GM12878 (cell line): ENCODE measurements around the gene F7. TPM values are rescaled to one million over a fixed set of nuclear protein-coding genes. Genes with fewer than 3 reads are reported as not detected.
"Not testable (repeated sequence)": the region's sequence is repeated elsewhere in the genome, so short reads cannot be mapped to it uniquely, and the experiment has no call there.

Experiments used
- ATAC-seq: fragments of 200-7000 bp; cut with Tn5 transposase; 3 replicates; pipeline ENCODE4 v1.9.1; 2020; ENCODE audit warnings: mild to moderate bottlenecking, moderate library complexity
- BruUV-seq: library from RNA; stranded (reverse); fragments of 400-500 nt; replicated peaks from 2 replicates; lab custom pipeline; 2021; lab: Mats Ljungman, UMichigan
- CTCF ChIA-PET: fragments of 300-600 bp; sonication (Branson Sonifier 250); formaldehyde crosslinking; extraction: SDS; loops from one replicate; lab custom pipeline; 2021; ENCODE audit warnings: inconsistent platforms; lab: Yijun Ruan, JAX
- POLR2A ChIA-PET: fragments of 350-600 bp; formaldehyde crosslinking; extraction: SDS; loops from one replicate; lab custom pipeline; 2021; ENCODE audit warnings: inconsistent platforms; lab: Charles Lee
- RAD21 ChIA-PET: fragments of 300-600 bp; sonication (Branson Sonifier 250); formaldehyde crosslinking; loops from one replicate; lab custom pipeline; 2023; ENCODE audit warnings: antibody characterized with exemption; ENCODE audit not compliant: unreplicated experiment; lab: Charles Lee
- SMC1A ChIA-PET: fragments of 300-600 bp; sonication (Branson Sonifier 250); formaldehyde crosslinking; loops from one replicate; lab custom pipeline; 2023; ENCODE audit not compliant: unreplicated experiment, uncharacterized antibody; lab: Charles Lee
- DNase-seq: peaks from one replicate; pipeline ENCODE4 v3.0.0-alpha.2; 2011; ENCODE audit warnings: low read depth, low spot score
- FAIRE-seq: peaks from 3 replicates; lab custom pipeline; 2011; peaks lifted over from hg19 to GRCh38; lab: Jason Lieb, UNC
- H2AFZ ChIP-seq: 2 replicates; pipeline ENCODE4 v1.6.0; 2011; ENCODE audit warnings: low read depth, low read length, control low read depth; ENCODE audit not compliant: control insufficient read depth
- H3K27ac ChIP-seq: 2 replicates; pipeline ENCODE4 v1.5.1; 2011; ENCODE audit warnings: control low read depth; ENCODE audit not compliant: control insufficient read depth, insufficient read depth
- H3K27me3 ChIP-seq, 2 experiments: replicated peaks in 1 of 2; 2 replicates each; pipeline versions ENCODE4 v1.6.0 to v1.6.1; 2011; ENCODE audit warnings: low read length in 1 of 2; ENCODE audit not compliant: control insufficient read depth in 2 of 2, insufficient read depth in 2 of 2
- H3K36me3 ChIP-seq, 2 experiments: 2 replicates each; pipeline ENCODE4 v1.5.1; 2011; ENCODE audit warnings: low read length in 1 of 2; ENCODE audit not compliant: control insufficient read depth in 2 of 2, insufficient read depth in 2 of 2
- H3K4me1 ChIP-seq: 2 replicates; pipeline ENCODE4 v1.6.1; 2011; ENCODE audit warnings: mild to moderate bottlenecking, low read length, moderate library complexity, mixed read lengths; ENCODE audit not compliant: control insufficient read depth, insufficient read depth
- H3K4me2 ChIP-seq: 2 replicates; pipeline ENCODE4 v1.6.0; 2011; ENCODE audit warnings: control low read depth; ENCODE audit not compliant: control insufficient read depth, insufficient read depth
- H3K4me3 ChIP-seq: fragments of 200-600 bp; sonication (generic); 2 replicates; pipeline ENCODE4 v1.5.1; 2016
- H3K79me2 ChIP-seq: 2 replicates; pipeline ENCODE4 v1.6.0; 2011; ENCODE audit warnings: low read length; ENCODE audit not compliant: control insufficient read depth, insufficient read depth
- H3K9ac ChIP-seq: 2 replicates; pipeline ENCODE4 v1.8.0; 2011; ENCODE audit warnings: low read length, control low read depth, mixed read lengths; ENCODE audit not compliant: control insufficient read depth, insufficient read depth
- H3K9me3 ChIP-seq: replicated peaks from 3 replicates; pipeline ENCODE4 v1.5.1; 2011; ENCODE audit warnings: mild to moderate bottlenecking, low read length; ENCODE audit not compliant: control insufficient read depth, insufficient read depth
- H4K20me1 ChIP-seq: 2 replicates; pipeline ENCODE4 v1.6.0; 2011; ENCODE audit not compliant: control insufficient read depth, insufficient read depth
- BACH1 ChIP-seq: fragments of 450-650 bp; IDR thresholded peaks from 2 replicates; pipeline ENCODE4 v1.6.1; 2017; ENCODE audit warnings: mild to moderate bottlenecking, borderline replicate concordance
- WGBS: methylation state at CpG from one replicate; pipeline ENCODE4 v1.1.6; 2016; ENCODE audit warnings: low lambda C conversion rate; ENCODE audit not compliant: insufficient replicate concordance, insufficient coverage; ENCODE audit errors: missing lambda C conversion rate; 5-methylcytosine and 5-hydroxymethylcytosine counted together
- in situ Hi-C: fragments of 300-500 bp; cut with MboI; formaldehyde crosslinking; loops from 9 replicates; pipeline ENCODE4 v1.14.3; 2018; ENCODE audit warnings: mixed read lengths
- intact Hi-C: fragments of 100-400 bp; cut with micrococcal nuclease; formaldehyde crosslinking; loops from one replicate; pipeline ENCODE4 v1.14.2; 2022; ENCODE audit not compliant: unreplicated experiment
- polyA plus RNA-seq, 11 experiments: library from polyadenylated mRNA; depleted of rRNA in 4 of 11; unstranded in 6 of 11; stranded (reverse) in 5 of 11; fragments of >200 nt; fragmentation: Nextera tagmentation in 4 of 11; fragmentation: Illumina TruSeq in 1 of 11; extraction: Ambion mirVana in 4 of 11; extraction: Trizol in 1 of 11; gene quantifications; 1 replicate in 1 of 11; 2 replicates in 10 of 11; pipeline versions ENCODE4 v1.2.1 to v1.2.3, GENCODE V29; 2011 to 2016; ENCODE audit warnings: inconsistent platforms in 2 of 11, missing spikeins in 2 of 11, low read depth in 1 of 11
- total RNA-seq, 4 experiments: library from RNA; depleted of rRNA in 3 of 4; stranded (reverse); fragments of >200 nt in 3 of 4; fragmentation: Illumina TruSeq in 1 of 4; extraction: Trizol in 1 of 4; gene quantifications; 2 replicates each; pipeline versions ENCODE4 v1.2.1 to v1.2.3, GENCODE V29; 2013 to 2021
- TF ChIP-seq, protein P1 (sequence below): fragments of 450-650 bp; IDR thresholded peaks from 2 replicates; pipeline ENCODE4 v1.6.1; 2018; ENCODE audit warnings: borderline replicate concordance, mild to moderate bottlenecking; ENCODE audit not compliant: partially characterized antibody

Gene F7
- total and polyA plus RNA-seq, 10 of the 15 experiments (the other 5 are each of a cell fraction or from before 2014, with no cell fraction given): not detected

DNA sequence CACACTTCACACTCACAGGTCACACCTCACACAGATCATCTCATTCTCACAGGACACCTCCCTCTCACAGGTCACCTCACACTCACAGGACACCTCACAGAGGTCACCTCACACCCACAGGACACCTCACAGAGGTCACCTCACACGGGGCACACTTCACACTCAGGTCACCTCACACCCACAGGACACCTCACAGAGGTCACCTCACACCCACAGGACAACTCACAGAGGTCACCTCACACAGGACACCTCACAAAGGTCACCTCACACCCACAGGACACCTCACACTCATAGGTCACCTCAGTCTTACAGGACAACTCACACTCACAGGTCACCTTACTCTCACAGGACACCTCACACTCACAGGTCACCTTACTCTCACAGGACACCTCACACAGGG, 6.9 kb downstream of the F7 start:
- FAIRE-seq, H3K9me3 ChIP-seq, intact Hi-C loops, H3K27me3 ChIP-seq, DNase-seq, H3K4me1 ChIP-seq, in situ Hi-C loops, H3K27ac ChIP-seq, H3K4me3 ChIP-seq, H3K36me3 ChIP-seq, H4K20me1 ChIP-seq, CTCF ChIA-PET, H3K79me2 ChIP-seq, POLR2A ChIA-PET, SMC1A ChIA-PET, ATAC-seq, BruUV-seq, RAD21 ChIA-PET, H2AFZ ChIP-seq, H3K9ac ChIP-seq, H3K4me2 ChIP-seq: not testable (repeated sequence)
- 0% methylated on average over 1 of the region's 1 CpG for WGBS

DNA sequence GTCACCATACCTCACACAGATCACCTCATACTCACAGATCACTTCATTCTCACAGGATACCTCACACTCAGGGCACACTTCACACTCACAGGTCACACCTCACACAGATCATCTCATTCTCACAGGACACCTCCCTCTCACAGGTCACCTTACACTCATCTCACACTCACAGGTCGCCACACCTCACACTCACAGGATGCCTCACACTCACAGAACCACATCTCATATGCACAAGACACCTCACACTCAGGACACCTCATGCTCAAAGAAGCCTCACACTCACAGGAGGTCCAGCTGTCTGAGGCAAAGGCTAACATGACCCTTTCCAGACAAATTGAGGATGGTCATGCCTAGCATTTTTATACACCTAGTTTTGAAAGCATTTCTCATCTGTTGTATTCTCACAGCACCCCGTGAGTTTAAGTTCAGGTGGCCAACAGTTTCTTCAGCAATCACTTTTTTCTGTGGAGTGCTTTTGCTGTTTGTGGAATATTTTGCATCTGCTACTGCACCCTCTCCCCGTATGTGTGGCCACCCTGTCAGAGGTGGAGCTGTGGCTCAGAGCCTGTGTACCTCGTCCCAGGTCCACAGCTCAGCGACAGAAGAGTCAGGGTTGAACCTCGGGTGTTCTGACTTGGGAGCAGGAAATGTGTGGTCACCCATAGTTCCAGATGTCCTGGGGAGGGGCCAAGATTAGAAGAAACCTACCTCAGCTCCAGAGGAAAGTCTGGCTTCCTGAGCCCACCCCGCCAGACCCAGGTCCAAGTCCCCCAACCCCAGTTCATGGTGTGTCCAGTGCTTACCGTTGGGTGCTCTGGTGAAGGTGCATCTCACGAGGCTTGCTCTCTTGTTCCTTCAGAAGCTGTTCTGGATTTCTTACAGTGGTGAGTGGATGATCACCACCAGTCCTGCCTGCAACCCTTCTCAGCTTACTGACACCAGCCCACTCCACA, 7.6 kb downstream of the F7 start:
- ChIA-PET POLR2A (no interaction called here), RAD21 (no interaction called here), CTCF (no interaction called here), SMC1A (no interaction called here)
- peaks cover 1% of the 10 kb centered on the region; the same call in 1 of the 3 replicates for H3K9me3 ChIP-seq
- H3K9ac ChIP-seq: no peak overlapping the region
- H4K20me1 ChIP-seq: no peaks in the 10 kb centered on the region
- no peaks in the 10 kb centered on the region for H3K27me3 ChIP-seq
- H3K4me3 ChIP-seq: no peak overlapping the region
- intact Hi-C loops: no loop called here
- no TSS peak for BruUV-seq
- FAIRE-seq (no peak), ATAC-seq (no peak), DNase-seq (no peak)
- 0% methylated on average over 9 of the region's 9 CpGs for WGBS
- H3K79me2 ChIP-seq: no peaks in the 10 kb centered on the region
- in situ Hi-C loops: no loop called here
- H3K4me2 ChIP-seq: no peak overlapping the region
- H2AFZ ChIP-seq: no peak overlapping the region
- H3K27ac ChIP-seq: no peak overlapping the region
- no peaks in the 10 kb centered on the region for H3K4me1 ChIP-seq
- no peaks in the 10 kb centered on the region for H3K36me3 ChIP-seq
- TF ChIP-seq, protein P1, sequence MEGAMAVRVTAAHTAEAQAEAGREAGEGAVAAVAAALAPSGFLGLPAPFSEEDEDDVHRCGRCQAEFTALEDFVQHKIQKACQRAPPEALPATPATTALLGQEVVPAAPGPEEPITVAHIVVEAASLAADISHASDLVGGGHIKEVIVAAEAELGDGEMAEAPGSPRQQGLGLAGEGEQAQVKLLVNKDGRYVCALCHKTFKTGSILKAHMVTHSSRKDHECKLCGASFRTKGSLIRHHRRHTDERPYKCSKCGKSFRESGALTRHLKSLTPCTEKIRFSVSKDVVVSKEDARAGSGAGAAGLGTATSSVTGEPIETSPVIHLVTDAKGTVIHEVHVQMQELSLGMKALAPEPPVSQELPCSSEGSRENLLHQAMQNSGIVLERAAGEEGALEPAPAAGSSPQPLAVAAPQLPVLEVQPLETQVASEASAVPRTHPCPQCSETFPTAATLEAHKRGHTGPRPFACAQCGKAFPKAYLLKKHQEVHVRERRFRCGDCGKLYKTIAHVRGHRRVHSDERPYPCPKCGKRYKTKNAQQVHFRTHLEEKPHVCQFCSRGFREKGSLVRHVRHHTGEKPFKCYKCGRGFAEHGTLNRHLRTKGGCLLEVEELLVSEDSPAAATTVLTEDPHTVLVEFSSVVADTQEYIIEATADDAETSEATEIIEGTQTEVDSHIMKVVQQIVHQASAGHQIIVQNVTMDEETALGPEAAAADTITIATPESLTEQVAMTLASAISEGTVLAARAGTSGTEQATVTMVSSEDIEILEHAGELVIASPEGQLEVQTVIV: no peak
- no peak for TF ChIP-seq BACH1
